Esophagus squamous epithelium (tissue), 4 donors: ENCODE results near the gene MINDY1.

Experiments used
- POLR2A ChIP-seq, 4 donors: fragments of 450-650 bp; IDR thresholded peaks; one replicate each; pipeline ENCODE4 v1.6.1; 2017; ENCODE audit warnings: antibody characterized with exemption in 4 of 4, mild to moderate bottlenecking in 4 of 4, moderate library complexity in 3 of 4
- TF ChIP-seq, protein P1 (sequence below), 6 experiments: fragments of 450-650 bp in 4 of 6; fragments of 200-600 bp in 2 of 6; sonication (generic) in 2 of 6; IDR thresholded peaks; one replicate each; pipeline ENCODE4 v1.5.1; 2016 to 2019; ENCODE audit warnings: antibody characterized with exemption in 6 of 6, mild to moderate bottlenecking in 4 of 6, moderate library complexity in 4 of 6

DNA sequence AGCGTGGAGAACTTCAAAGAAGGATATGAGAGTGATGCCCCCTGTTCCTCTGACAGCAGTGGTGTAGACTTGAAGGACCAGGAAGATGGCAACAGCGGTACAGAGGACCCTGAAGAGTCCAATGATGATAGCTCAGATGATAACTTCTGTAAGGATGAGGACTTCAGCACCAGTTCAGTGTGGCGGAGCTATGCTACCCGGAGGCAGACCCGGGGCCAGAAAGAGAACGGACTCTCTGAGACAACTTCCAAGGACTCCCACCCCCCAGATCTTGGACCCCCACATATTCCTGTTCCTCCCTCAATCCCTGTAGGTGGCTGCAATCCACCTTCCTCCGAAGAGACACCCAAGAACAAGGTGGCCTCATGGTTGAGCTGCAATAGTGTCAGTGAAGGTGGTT, 46.1 kb downstream of the MINDY1 start:
- TF ChIP-seq, protein P1, sequence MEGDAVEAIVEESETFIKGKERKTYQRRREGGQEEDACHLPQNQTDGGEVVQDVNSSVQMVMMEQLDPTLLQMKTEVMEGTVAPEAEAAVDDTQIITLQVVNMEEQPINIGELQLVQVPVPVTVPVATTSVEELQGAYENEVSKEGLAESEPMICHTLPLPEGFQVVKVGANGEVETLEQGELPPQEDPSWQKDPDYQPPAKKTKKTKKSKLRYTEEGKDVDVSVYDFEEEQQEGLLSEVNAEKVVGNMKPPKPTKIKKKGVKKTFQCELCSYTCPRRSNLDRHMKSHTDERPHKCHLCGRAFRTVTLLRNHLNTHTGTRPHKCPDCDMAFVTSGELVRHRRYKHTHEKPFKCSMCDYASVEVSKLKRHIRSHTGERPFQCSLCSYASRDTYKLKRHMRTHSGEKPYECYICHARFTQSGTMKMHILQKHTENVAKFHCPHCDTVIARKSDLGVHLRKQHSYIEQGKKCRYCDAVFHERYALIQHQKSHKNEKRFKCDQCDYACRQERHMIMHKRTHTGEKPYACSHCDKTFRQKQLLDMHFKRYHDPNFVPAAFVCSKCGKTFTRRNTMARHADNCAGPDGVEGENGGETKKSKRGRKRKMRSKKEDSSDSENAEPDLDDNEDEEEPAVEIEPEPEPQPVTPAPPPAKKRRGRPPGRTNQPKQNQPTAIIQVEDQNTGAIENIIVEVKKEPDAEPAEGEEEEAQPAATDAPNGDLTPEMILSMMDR (IDR thresholded peaks at IDR 0.05), result no peak
- TF ChIP-seq POLR2A (IDR thresholded peaks at IDR 0.05), result no peak
